ENCODE measurements around the gene CD33. TPM values are rescaled to one million over a fixed set of nuclear protein-coding genes. Genes with fewer than 3 reads are reported as not detected.
A peak's percentile ranks its signal among the peaks of the same experiment; 100 is the strongest.

CD33 gene
- total RNA-seq, 1 experiment from 2014 or later = 0.35 TPM

- H3K27me3 ChIP-seq (ENCODE audit: insufficient read depth, low read length) = no peaks in the 10 kb centered on the region
- no peak overlapping the region for H2BK15ac ChIP-seq (ENCODE audit: low read depth, low read length)
- H2AK5ac ChIP-seq (ENCODE audit: insufficient read length, low read length) = no peak overlapping the region
- Mint-ChIP-seq H3K4me1 (no peaks in the 10 kb centered on the region), H3K27me3 (ENCODE audit: low read depth) (peaks cover 18% of the 10 kb centered on the region), H3K36me3 (ENCODE audit: insufficient read depth in 1 of 3, low read depth in 3 of 3) (no peaks in the 10 kb centered on the region), H3K27ac (no peak overlapping the region), H3K4me3 (no peak overlapping the region), H3K9me3 (peaks cover 0 to 36% of the 10 kb centered on the region in 2 experiments; a peak in 4 of 5 replicates)
- no peak overlapping the region for H2AFZ ChIP-seq (ENCODE audit: low read length)
- H3K18ac ChIP-seq (ENCODE audit: insufficient read length, low read depth, low read length) = no peak overlapping the region
- H3K56ac ChIP-seq (ENCODE audit: insufficient read length, low read depth, low read length) = no peak overlapping the region
- H4K5ac ChIP-seq (ENCODE audit: insufficient read length, low read depth, low read length) = no peak overlapping the region
- H3K23ac ChIP-seq (ENCODE audit: insufficient read length, low read depth, low read length) = no peak overlapping the region
- H4K8ac ChIP-seq (replicated peaks; ENCODE audit: insufficient read length, low read depth, low read length) = no peak overlapping the region
- no peaks in the 10 kb centered on the region for H3K79me2 ChIP-seq (ENCODE audit: insufficient read depth, low read length)
- no peak overlapping the region for H2BK20ac ChIP-seq (ENCODE audit: low read depth, low read length, poor library complexity, severe bottlenecking)
- no peak overlapping the region for H3K14ac ChIP-seq (ENCODE audit: insufficient read depth, low read length)
- no peaks in the 10 kb centered on the region for H4K20me1 ChIP-seq (ENCODE audit: control insufficient read depth, insufficient read depth, insufficient read length)
- H3K23me2 ChIP-seq (ENCODE audit: insufficient read length, low read depth, low read length, poor library complexity, severe bottlenecking) = no peaks in the 10 kb centered on the region
- no peak overlapping the region for H3K9ac ChIP-seq (ENCODE audit: extremely low read depth, insufficient read length, low read length)
- H3K79me1 ChIP-seq (ENCODE audit: insufficient read depth, low read depth, low read length, poor library complexity, severe bottlenecking) = no peaks in the 10 kb centered on the region
- WGBS (ENCODE audit: extremely low coverage, insufficient read length, low lambda C conversion rate) = no CpG with 5 or more reads among the region's 4 CpGs
- no peak overlapping the region for H2BK5ac ChIP-seq (ENCODE audit: insufficient read length, low read length)
- DNase-seq = peak; percentile 13
- H3K4ac ChIP-seq (ENCODE audit: low read depth, low read length) = no peak overlapping the region
- H3K4me2 ChIP-seq (ENCODE audit: insufficient read depth, insufficient read length, low read length) = no peak overlapping the region
- H3K9me3 ChIP-seq (ENCODE audit: control insufficient read depth, low read depth, low read length) = no peaks in the 10 kb centered on the region
- no peak overlapping the region for H3K27ac ChIP-seq (ENCODE audit: insufficient read length, low read depth, low read length)
- H3K4me1 ChIP-seq (ENCODE audit: insufficient read depth, low read length) = no peaks in the 10 kb centered on the region
- no peak overlapping the region for H2BK120ac ChIP-seq (ENCODE audit: low read depth, low read length, poor library complexity, severe bottlenecking)
- no peak overlapping the region for H3T11ph ChIP-seq (ENCODE audit: low read length)
- no peak overlapping the region for H4K91ac ChIP-seq (ENCODE audit: insufficient read length, low read depth, low read length)
- no peak overlapping the region for H2BK12ac ChIP-seq (ENCODE audit: insufficient read length, low read depth, low read length)
- TF ChIP-seq CTCF (conservative IDR thresholded peaks at IDR 0.05) = no peak
These were observed 57.5 kb downstream of the CD33 start for GRCh38 chr19:51282335-51282734.

Data from H9 (cell line).